ENCODE measurements around the gene STPG3.

Gene STPG3

DNA sequence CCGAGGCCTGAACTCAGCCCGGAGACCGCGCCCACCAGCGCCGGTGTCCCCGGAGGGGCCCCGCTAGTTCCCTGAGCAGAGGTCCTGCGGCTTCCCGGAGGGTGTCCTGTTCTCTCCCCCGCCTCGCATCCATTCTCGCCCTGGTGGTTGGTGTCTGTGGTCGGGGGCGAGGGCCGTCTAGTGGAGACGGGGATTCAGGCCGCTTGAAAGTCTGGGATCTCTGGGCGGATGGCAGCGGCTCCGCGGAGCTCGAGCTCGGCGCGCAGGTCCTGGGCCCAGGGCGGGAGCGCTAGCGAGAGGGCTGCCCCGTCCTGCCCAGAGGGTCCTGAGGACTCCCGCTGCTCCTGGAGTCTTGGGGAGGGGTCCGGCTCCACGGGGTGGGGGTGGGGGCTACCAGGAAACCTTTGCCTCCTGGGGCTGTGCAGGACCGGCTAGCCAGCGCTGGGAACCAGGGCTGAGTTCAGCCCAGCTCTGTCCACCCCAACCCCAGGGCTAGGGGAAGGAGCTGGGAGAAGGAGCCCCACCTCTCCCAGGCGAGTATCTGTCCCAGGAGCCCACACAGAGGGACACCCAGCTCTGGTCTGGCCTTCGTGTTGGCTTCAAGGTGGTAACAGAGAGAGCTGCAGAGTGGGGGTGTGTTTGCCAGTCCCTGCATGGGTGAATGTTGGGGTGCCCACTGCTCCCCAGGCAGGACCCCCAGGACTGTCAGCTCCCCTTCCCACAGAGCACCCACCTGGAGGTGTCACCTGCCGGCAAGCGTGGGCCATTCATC is 30.4 kb downstream of the STPG3 start:
- DNase-seq = no peak

DNA sequence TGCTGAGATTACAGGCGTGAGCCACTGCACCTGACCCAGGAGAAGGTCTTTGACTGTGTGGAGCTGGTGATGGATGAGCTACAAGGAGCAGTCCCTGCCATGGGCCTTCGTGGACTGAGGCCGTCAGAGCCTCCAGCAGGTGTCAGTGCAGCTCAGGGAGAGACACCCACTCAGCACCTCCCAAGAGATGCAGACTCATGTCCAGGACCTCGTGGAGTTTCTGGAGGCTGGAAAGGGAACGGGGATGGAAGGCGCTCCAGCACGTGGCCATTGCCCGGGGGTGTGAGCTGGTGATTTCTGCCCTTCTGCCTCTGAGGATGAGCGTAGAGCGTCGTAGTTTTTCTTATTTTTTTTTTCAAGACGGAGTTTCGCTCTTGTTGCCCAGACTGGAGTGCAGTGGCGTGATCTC is 35.9 kb downstream of the STPG3 start:
- peak; percentile 26 for DNase-seq

DNA sequence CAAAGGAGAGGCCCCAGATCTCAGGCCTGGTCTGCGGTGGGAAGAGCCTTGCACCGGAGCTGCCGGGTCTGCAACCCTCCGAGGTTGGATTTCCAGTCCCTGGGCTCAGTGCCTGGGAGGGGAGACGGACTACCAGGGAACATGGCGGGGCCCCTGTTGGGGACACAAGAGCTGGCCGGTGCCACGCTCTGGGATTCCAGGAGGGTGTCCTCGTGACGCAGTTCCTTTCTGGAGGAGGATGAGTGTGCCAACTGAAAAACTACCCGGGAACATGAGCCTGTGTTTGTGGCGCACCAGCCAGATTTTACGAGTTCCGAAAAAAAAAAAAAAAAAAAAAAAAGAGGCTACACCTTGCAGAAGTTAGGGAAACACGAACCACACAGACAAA is 42.0 kb downstream of the STPG3 start:
- DNase-seq = no peak

GRCh38 chr9:137293482-137294090 is 42.5 kb downstream of the STPG3 start:
- no peak for DNase-seq

- peak; percentile 30 for DNase-seq
Observed at GRCh38 chr9:137294091-137294680, 43.1 kb downstream of the STPG3 start.

DNA sequence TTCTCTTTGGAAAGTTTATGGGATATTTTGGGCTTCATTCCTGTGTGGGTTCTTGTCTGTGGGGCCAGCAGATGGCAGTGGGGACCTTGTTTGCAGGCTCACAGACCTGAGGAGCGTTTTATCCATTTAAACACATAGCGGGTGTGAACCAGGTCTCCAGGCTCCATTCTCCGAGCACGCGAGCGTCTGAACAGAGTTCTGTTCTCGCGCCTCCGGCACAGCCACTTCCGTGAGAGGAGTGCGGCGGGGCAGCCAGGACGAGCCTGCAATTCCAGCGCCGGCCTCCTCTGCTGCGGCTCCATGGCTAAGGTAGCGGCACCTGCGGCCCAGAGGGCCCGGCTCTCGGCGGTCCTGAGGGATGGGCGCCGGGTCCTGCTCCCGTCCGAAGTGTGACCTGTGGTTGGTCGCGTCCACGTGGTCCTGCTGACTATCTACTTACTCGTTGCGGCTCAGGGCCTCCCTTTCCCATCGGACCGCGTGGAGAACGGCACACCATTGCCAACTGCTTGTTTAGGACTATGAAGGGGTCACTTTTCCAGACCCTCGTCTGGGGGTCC is 43.7 kb downstream of the STPG3 start:
- peak; percentile 33 for DNase-seq

GRCh38 chr9:137295238-137295811 is 44.2 kb downstream of the STPG3 start:
- DNase-seq = peak; percentile 62

DNA sequence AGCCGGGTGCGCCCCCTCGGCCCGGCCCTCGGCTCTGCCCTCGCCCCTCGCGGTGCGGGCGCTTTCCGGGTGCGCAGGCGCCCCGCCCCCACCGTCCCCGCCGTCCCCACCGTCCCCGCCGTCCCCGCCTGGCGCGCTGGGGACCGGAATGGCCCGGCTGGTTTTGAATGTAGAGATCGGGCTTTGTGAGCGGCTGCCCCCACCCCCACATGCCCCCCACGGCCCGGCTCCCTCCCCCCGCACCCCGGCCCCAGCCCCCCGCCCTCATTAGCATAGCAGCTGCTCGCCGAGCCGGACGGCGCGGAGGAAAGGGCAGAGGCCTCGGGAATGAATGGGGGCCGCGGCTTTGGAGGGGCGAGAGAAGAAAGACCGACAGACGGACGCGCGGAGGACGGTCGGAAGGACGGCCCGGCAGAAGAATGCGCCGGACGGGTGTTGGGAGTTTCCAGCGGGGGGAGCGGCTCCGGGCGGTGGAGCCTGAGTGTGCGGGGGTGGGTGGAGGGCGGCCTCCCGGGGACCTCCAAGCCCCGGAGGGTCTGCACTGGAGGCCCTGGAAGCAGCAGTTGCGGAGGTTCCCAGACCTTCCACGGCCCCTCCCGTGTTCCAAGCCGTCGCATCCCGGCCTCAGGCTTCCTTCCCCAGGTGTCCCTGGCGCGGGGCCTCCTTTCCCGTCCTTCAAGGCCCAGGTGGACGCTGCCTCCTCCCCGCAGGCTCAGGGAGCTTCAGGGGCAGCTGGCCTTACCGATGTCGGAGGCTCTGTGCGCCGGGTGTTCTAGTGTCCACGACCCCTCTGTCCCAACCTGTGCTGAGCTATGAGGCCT is 45.0 kb downstream of the STPG3 start:
- DNase-seq = peak; percentile 9

DNA sequence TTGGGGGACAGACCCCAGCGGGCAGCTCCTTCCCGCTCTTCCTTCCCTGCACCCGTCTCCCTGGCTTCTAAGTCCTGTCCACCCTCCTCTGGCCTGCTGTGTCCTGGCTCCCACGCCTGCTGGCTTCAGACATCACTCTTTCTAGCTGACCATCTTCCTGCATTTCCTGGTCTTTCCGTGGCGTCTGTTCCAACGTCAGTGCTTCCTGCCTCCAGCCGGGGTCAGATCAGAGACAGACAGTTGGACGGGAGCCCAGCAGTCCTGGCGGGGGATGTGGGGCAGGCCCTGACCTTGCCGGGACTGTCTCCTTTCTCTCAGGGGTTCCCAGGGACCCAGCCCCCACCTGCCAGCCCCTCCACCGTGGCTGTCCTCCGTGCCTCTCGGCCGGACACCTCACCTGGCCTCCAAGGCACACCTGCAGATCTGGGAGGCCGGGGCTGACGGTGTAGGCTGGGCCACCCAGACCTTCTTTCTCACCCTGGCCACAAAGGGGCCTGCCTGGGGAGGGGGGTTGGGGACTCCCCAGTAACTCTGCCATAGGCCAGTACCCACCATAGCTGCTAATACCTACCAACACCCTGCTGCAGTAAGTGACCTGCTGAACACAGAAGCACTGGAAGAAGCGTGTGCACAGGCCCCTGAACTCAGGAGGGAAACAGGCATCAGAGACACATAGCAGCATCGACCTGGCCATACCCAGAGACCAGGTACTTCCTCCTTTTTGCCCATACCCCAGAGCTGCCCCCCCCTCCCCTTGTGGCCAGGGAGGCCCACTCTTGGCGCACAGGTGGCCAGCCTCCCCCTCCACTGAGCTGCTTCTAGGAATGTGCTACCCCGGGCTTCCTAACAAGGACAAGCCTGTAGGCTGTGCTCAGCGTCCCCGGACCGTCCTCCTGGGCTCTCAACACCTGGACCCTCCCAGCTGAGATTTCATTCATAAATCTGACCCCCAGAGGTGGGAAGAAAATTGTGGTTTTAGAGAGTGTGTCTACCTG is 45.9 kb downstream of the STPG3 start:
- peak; percentile 8 for DNase-seq

- peak; percentile 9 for DNase-seq
Observed at GRCh38 chr9:137297966-137298365, 46.9 kb downstream of the STPG3 start.

GRCh38 chr9:137298401-137299202 is 47.5 kb downstream of the STPG3 start:
- peak; percentile 9 for DNase-seq

DNA sequence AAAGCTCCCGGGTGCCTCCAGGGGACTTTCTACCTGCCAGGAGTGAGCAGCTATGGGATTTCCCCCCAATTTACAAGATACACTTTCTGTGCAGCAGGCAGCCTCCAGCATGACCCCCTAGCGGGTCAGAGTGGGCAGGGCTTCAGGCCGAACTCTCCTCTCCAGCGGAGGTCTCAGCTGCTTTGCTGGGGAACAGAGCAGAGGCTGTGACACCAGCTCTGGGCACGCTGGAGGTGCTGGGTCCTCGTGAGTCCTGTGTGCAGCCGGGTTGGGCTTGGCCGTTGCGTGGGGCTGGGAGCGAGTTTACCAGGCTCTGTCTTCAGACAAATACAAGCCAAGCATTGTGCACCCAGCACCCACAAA is 48.1 kb downstream of the STPG3 start:
- peak; percentile 7 for DNase-seq

GRCh38 chr9:137299938-137300337 is 48.9 kb downstream of the STPG3 start:
- no peak for DNase-seq

- no peak for DNase-seq
Observed at GRCh38 chr9:137300567-137301080, 49.5 kb downstream of the STPG3 start.

DNA sequence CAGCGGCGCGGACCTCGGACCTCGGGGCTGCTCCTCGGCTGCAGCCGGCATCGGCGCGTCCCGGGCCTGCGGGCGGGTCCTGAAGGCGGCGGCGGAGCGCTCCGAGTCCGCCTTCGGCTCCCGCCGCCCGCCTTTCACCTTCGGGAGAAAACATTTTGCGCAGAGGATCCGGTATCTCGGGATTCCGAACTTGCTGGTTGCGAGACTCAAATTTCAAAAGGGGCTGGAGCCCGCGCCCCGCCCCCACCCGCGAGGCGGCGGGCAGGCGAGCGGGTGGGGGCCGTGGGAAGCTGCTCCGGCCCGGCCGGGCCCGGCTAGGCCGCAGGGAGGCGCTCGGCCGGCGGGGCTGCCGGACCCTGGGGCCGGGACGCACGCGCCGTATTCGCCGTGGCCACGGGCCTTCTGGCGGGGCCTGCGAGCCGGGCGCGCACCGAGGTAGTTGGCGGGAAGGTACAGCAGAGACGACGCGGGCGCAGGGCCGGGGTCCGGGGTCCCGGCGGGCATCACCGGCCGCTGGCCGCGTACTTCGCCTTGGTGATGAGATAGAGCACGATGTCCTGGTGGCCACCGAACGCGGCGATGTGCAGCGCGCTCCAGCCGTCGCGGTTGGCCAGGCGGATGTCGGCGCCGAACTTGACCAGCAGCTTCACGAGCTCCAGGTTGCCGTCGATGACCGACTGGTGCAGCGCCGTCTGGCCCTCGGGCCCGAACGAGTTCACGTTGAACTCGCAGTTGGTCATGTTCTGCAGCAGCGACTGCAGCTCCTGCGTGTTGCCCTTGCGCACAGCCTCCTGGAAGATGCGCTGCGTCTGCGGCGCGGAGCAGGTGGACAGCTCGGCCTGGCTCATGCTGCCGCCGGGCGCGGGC is 50.2 kb downstream of the STPG3 start:
- DNase-seq = peak; percentile 43

- peak; percentile 94 for DNase-seq
Observed at GRCh38 chr9:137302118-137302448, 51.0 kb downstream of the STPG3 start, which contains the start of gene NRARP. TSS of gene NRARP (minus strand) at chr9:137302271. CDS start at chr9:137301928, 343 bp downstream.

DNA sequence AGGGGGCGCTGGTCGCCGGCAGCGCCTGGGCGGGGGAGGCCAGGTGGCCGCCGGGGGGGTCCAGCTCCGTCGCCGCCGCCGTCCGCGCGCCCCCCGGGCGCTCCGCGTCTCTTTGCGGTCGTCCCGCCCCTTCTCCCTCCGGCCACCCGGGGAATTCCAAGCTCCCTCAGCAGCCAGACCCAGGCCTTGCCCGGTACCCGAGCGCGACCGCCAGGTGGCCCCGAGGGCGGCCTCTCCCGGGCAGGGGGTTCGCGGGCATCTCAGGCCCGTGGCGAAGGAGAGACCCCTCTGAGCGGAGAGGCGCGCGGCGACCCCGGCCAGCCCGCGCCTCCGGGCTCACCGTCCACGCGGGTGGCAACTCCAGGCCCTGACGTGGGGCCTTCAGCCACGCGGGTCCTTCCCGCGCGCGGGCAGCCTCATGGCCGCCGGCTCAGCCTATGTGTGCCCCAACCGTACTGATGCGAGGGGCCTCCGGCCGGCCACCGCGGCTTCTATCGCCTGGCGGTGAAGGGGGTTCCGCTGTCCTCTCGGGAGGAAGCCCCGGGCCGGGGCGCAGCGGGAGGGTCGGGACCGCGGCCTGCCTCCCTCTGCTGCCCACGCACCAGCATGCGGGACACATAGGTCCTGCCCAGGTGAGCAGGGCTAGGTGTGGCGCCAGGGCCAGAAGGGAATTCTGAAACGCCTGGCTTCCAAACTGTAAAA is 51.5 kb downstream of the STPG3 start:
- no peak for DNase-seq
